HFF-Myc (cell line): Measurements from ENCODE around the gene CTR9.

Experiments used
- DNase-seq: peaks from one replicate; pipeline ENCODE4 v3.0.0-alpha.2; 2011; ENCODE audit warnings: low read depth; ENCODE audit errors: extremely low read depth
- H3K4me3 ChIP-seq: replicated peaks from 2 replicates; pipeline ENCODE4 v1.5.1; 2011; ENCODE audit warnings: low read depth, mild to moderate bottlenecking, control low read depth, low read length
- CTCF ChIP-seq: IDR thresholded peaks from 2 replicates; pipeline ENCODE4 v1.5.1; 2012; ENCODE audit warnings: mild to moderate bottlenecking, low read depth, low read length, control low read depth; ENCODE audit errors: missing control alignments

CTR9 gene

DNA sequence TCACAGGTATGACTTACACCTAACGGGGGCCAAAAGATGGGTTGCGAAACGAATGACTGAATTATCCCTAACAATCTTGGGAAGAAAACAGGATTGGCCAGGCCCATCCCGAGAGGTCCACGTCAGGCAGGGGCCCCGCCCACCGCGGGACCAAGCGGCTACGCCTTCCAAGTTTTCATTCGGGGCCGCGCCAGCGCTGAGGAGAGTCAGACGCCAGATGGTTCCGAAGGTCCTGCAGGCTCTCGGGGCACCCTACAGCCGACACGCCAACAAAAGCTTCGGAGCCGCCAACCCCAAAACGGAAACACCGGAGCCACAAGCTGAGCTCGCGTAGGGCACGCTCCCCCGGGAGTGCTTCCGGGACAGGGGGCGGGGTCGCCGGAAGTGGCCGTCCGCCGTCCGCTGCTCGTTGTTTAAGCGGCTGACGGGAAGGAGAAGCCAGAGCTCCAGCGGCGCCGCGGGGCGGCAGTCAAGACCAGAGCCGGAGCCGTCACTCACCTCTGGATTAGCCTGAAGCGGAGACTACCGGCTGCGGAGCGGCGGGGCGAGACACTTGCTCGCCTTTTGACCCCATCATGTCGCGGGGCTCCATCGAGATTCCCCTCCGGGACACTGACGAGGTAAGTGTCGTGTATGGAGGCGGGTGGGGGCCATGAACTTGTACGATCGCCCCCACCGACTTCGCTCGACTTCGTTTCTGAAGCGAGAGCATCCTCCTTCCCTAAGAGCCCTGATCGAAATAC, at the start of gene CTR9:
TSS of gene CTR9 (plus strand) at position 409 of the 743 bp plus-strand sequence. CDS start at position 576, 167 bp downstream.
- H3K4me3 ChIP-seq = peak within 1 kb of the TSS; percentile 63
- DNase-seq = peak; percentile 78
- no peak for TF ChIP-seq CTCF

- H3K4me3 ChIP-seq = no peak overlapping the region
- DNase-seq = no peak
- no peak for TF ChIP-seq CTCF
Observed at GRCh38 chr11:10701982-10702381, 49.1 kb upstream of the CTR9 start.

GRCh38 chr11:10708131-10708530, 42.9 kb upstream of the CTR9 start:
- TF ChIP-seq CTCF = no peak
- no peak overlapping the region for H3K4me3 ChIP-seq
- DNase-seq = no peak

DNA sequence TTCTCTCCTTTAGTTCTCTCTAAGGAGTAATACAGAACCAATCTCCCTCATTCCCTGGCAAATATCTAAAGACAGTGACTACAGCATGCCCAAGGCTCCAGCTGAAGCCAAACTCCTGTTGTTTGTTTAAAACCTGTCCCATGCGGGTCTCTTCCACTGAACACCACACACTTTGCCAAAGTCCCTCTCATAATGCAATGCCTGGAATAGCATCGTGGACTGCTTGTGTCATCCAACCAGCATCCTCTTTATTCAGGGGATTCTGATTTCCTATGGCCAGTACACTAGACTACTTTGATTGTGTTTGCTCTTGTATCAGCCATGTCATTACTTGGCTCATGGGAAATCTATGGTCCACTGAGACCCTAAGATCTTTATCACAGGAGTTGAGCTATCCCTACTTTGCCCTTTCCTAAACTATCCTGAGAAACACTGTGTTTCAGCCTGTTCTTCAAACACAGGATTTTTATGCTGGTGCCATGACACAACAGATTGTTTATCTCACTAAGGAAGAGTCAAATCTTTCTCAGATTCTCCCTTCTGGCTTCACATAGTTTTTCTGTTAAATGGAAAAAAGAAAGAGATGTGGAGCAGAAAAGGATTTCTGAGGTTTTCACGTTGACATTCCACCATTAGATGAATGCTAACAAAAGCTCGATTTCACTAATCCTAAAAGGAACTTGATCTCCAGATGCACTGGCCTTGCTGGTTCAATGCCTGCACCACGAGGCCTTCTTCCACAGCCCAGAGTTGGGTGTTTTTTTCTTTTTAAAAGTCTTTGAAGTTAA, 41.6 kb upstream of the CTR9 start:
- TF ChIP-seq CTCF = no peak
- H3K4me3 ChIP-seq = no peak overlapping the region
- no peak for DNase-seq

DNA sequence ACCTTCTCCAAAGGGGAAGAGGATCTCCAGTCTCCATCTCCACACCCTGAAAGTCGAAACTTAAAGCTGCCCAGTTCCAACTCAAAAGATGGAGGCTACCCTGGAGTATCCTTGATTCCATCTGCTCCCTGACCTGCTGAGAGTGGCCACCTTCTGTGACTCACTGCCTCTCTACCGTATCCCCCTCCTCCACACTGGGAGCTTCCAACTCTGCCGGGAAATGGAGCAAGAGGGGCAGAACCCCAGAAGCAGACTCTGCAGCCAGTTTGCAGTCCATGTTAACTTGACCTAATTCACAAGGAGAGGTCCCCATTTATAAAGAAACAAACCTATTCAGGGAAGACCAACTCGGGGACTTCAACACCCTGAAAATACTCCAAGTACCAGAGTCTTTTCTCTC, 35.5 kb upstream of the CTR9 start:
- no peak for TF ChIP-seq CTCF
- H3K4me3 ChIP-seq = no peak overlapping the region
- no peak for DNase-seq

GRCh38 chr11:10716122-10716521, 34.9 kb upstream of the CTR9 start:
- no peak for DNase-seq
- no peak overlapping the region for H3K4me3 ChIP-seq
- no peak for TF ChIP-seq CTCF
